Naive thymus-derived CD4-positive, alpha-beta T cell (primary cell): Measurements from ENCODE around the gene ADAMTS17. TPM values are rescaled to one million over a fixed set of nuclear protein-coding genes. Genes with fewer than 3 reads are reported as not detected.

Experiments
- ATAC-seq: fragments of 150-1000 bp; cut with Tn5 transposase; 2 replicates; pipeline ENCODE4 v1.10.0; 2021; ENCODE audit warnings: mild to moderate bottlenecking, moderate library complexity
- CTCF ChIA-PET: fragments of 350-600 bp; sonication (Branson Sonifier 250); formaldehyde crosslinking; loops from one replicate; lab custom pipeline; 2021; ENCODE audit warnings: antibody characterized with exemption; lab: Charles Lee
- POLR2A ChIA-PET: fragments of 350-600 bp; sonication (Branson Sonifier 250); formaldehyde crosslinking; loops from one replicate; lab custom pipeline; 2021; ENCODE audit warnings: antibody characterized with exemption, inconsistent platforms; lab: Charles Lee
- DNase-seq, 9 donors: peaks; one replicate each; pipeline versions ENCODE4 v3.0.0 to v3.0.0-alpha.2; 2020 to 2022; ENCODE audit warnings: mixed read lengths in 1 of 9
- H3K27ac ChIP-seq: one replicate; pipeline ENCODE4 v1.7.0; 2013; ENCODE audit warnings: mild to moderate bottlenecking, low read depth, low read length, moderate library complexity
- H3K27me3 ChIP-seq, 2 donors: one replicate each; pipeline ENCODE4 v1.7.0; 2013; ENCODE audit warnings: low read length in 2 of 2, mild to moderate bottlenecking in 2 of 2, moderate library complexity in 2 of 2; ENCODE audit not compliant: control insufficient read depth in 2 of 2, insufficient read depth in 2 of 2
- H3K36me3 ChIP-seq, 3 experiments: 1 replicate in 2 of 3; 2 replicates in 1 of 3; pipeline ENCODE4 v1.7.0; 2013; ENCODE audit warnings: low read length in 3 of 3, mild to moderate bottlenecking in 3 of 3, moderate library complexity in 1 of 3; ENCODE audit not compliant: insufficient read depth in 3 of 3, control insufficient read depth in 2 of 3
- H3K4me1 ChIP-seq, 2 donors: one replicate each; pipeline ENCODE4 v1.7.0; 2013; ENCODE audit warnings: low read length in 2 of 2, mild to moderate bottlenecking in 2 of 2, moderate library complexity in 1 of 2; ENCODE audit not compliant: control insufficient read depth in 2 of 2, insufficient read depth in 2 of 2
- H3K4me3 ChIP-seq: 2 replicates; pipeline ENCODE4 v1.7.0; 2013; ENCODE audit warnings: mild to moderate bottlenecking, low read length
- H3K9me3 ChIP-seq, 3 experiments: 1 replicate in 2 of 3; 2 replicates in 1 of 3; pipeline ENCODE4 v1.7.0; 2013; ENCODE audit warnings: low read length in 3 of 3; ENCODE audit not compliant: control insufficient read depth in 2 of 3
- H3K27ac Mint-ChIP-seq, 9 donors: one replicate each; pipeline ENCODE4 v1.8.0; 2020 to 2022; ENCODE audit warnings: mixed read lengths in 9 of 9, mild to moderate bottlenecking in 8 of 9, moderate library complexity in 5 of 9, inconsistent platforms in 2 of 9
- H3K27me3 Mint-ChIP-seq, 5 donors: one replicate each; pipeline ENCODE4 v1.8.0; 2021 to 2022; ENCODE audit warnings: mixed read lengths in 5 of 5, mild to moderate bottlenecking in 1 of 5
- H3K36me3 Mint-ChIP-seq, 5 donors: one replicate each; pipeline ENCODE4 v1.8.0; 2020 to 2022; ENCODE audit warnings: mixed read lengths in 5 of 5, mild to moderate bottlenecking in 3 of 5, inconsistent platforms in 1 of 5
- H3K4me1 Mint-ChIP-seq, 7 donors: one replicate each; pipeline ENCODE4 v1.8.0; 2020 to 2022; ENCODE audit warnings: mixed read lengths in 7 of 7, mild to moderate bottlenecking in 3 of 7, inconsistent platforms in 1 of 7
- H3K4me3 Mint-ChIP-seq, 10 donors: one replicate each; pipeline ENCODE4 v1.8.0; 2020 to 2022; ENCODE audit warnings: mild to moderate bottlenecking in 10 of 10, mixed read lengths in 10 of 10, moderate library complexity in 6 of 10, inconsistent platforms in 2 of 10
- H3K9me3 Mint-ChIP-seq, 11 donors: one replicate each; pipeline ENCODE4 v1.8.0; 2020 to 2022; ENCODE audit warnings: mixed read lengths in 11 of 11, mild to moderate bottlenecking in 4 of 11, inconsistent platforms in 1 of 11, moderate library complexity in 1 of 11
- intact Hi-C, 2 donors: fragments of 100-400 bp; cut with micrococcal nuclease; formaldehyde crosslinking; loops; one replicate each; pipeline ENCODE4 v1.15.1; 2023
- polyA plus RNA-seq, 2 donors: library from polyadenylated mRNA; unstranded; fragments of 300-500 nt; fragmentation: Illumina TruSeq; gene quantifications; one replicate each; pipeline ENCODE4 v1.2.3, GENCODE V29; 2021
- total RNA-seq, 6 experiments: library from RNA in 5 of 6; stranded (reverse) in 5 of 6; gene quantifications; 1 replicate in 5 of 6; 2 replicates in 1 of 6; pipeline ENCODE4 v1.2.3 and lab custom pipeline; 2021 to 2026

Gene ADAMTS17
- total and polyA plus RNA-seq, 7 experiments from 2014 or later, result 1.5 to 13.5 (median 3.2) TPM

- Mint-ChIP-seq H3K4me1 (peaks cover 7 to 22% (median 14%) of the 10 kb centered on the region in 7 donors), H3K9me3 (no peaks in the 10 kb centered on the region), H3K36me3 (no peaks in the 10 kb centered on the region), H3K4me3 (peak overlapping the region; percentile 89 to 97 (median 96)), H3K27me3 (peaks cover 0 to 29% (median 14%) of the 10 kb centered on the region in 5 donors), H3K27ac (peak overlapping the region; percentile 77 to 95 (median 90))
- Histone ChIP-seq H3K27me3 (peaks cover 0 to 4% of the 10 kb centered on the region in 2 donors), H3K4me1 (peaks cover 0 to 12% of the 10 kb centered on the region in 2 donors), H3K36me3 (peaks cover 0 to 4% (median 0%) of the 10 kb centered on the region in 3 experiments), H3K27ac (peak overlapping the region; percentile 79), H3K9me3 (no peaks in the 10 kb centered on the region), H3K4me3 (peak overlapping the region; percentile 98)
- ATAC-seq (peak; percentile 98), DNase-seq (peak; percentile 74 to 90 (median 82))
- ChIA-PET CTCF (interaction anchor here (0.6 to 7.2 kb wide), 29 partner anchors 8 to 1090 kb away, joined by 3 to 135 read pairs (median 4); partner anchors contain the start of genes ADAMTS17, ASB7 and LINS1), POLR2A (interaction anchor here (0.6 to 3.8 kb wide), 12 partner anchors 9 to 421 kb away, joined by 3 to 16 read pairs (median 4); partner anchors contain the start of genes ASB7 and LINS1)
- intact Hi-C loops, result loop anchor here (1.0 to 10.0 kb wide), 10 partner anchors 8 to 945 kb away; partner anchors contain the start of genes ASB7 (in 1 of the 2), LINS1 (in 1 of the 2) and SNRPA1 (in 1 of the 2)
Observed at GRCh38 chr15:100349696-100350433, 8.1 kb upstream of the ADAMTS17 start.

GRCh38 chr15:100349321-100349695 is 7.5 kb upstream of the ADAMTS17 start:
- ChIA-PET POLR2A (interaction anchor here (0.6 to 3.8 kb wide), 7 partner anchors 19 to 253 kb away, joined by 3 to 16 read pairs (median 4); partner anchors contain the start of genes ASB7 and LINS1), CTCF (interaction anchor here (0.9 to 7.2 kb wide), 17 partner anchors 11 to 1089 kb away, joined by 3 to 135 read pairs (median 6); partner anchors contain the start of genes ASB7 and LINS1)
- H3K9me3 Mint-ChIP-seq, result no peaks in the 10 kb centered on the region
- H3K9me3 ChIP-seq, result no peaks in the 10 kb centered on the region
- H3K36me3 ChIP-seq, result peaks cover 0 to 4% (median 0%) of the 10 kb centered on the region in 3 experiments
- no peak for DNase-seq
- peak overlapping the region in 5 of 9 donors; percentile 86 to 95 (median 92) for H3K27ac Mint-ChIP-seq
- peaks cover 7 to 22% (median 14%) of the 10 kb centered on the region in 7 donors for H3K4me1 Mint-ChIP-seq
- intact Hi-C loops, result loop anchor here in 1 of 2 donors (1.0 to 10.0 kb wide), 2 partner anchors 658 to 945 kb away; partner anchors contain the start of gene SNRPA1
- no peak overlapping the region for H3K27ac ChIP-seq
- H3K4me3 ChIP-seq, result peak overlapping the region; percentile 98
- peaks cover 0 to 29% (median 12%) of the 10 kb centered on the region in 5 donors for H3K27me3 Mint-ChIP-seq
- peaks cover 0 to 4% of the 10 kb centered on the region in 2 donors for H3K27me3 ChIP-seq
- peaks cover 0 to 12% of the 10 kb centered on the region in 2 donors for H3K4me1 ChIP-seq
- peak overlapping the region in 9 of 10 donors; percentile 90 to 97 (median 96) for H3K4me3 Mint-ChIP-seq
- H3K36me3 Mint-ChIP-seq, result no peaks in the 10 kb centered on the region
- ATAC-seq, result no peak

GRCh38 chr15:100348578-100348977 is 6.8 kb upstream of the ADAMTS17 start:
- no peak overlapping the region for H3K27ac Mint-ChIP-seq
- Histone ChIP-seq H3K4me3 (no peak overlapping the region), H3K4me1 (peaks cover 0 to 12% of the 10 kb centered on the region in 2 donors), H3K27ac (no peak overlapping the region), H3K9me3 (no peaks in the 10 kb centered on the region), H3K36me3 (peaks cover 0 to 4% (median 0%) of the 10 kb centered on the region in 3 experiments), H3K27me3 (peaks cover 0 to 4% of the 10 kb centered on the region in 2 donors)
- POLR2A ChIA-PET, result interaction anchor here (1.2 to 3.8 kb wide), 3 partner anchors 18 to 254 kb away, joined by 4 to 16 read pairs (median 11); partner anchors contain the start of genes ASB7 and LINS1
- H3K27me3 Mint-ChIP-seq, result peaks cover 0 to 30% (median 8%) of the 10 kb centered on the region in 5 donors
- ATAC-seq, result no peak
- peaks cover 7 to 22% (median 14%) of the 10 kb centered on the region in 7 donors for H3K4me1 Mint-ChIP-seq
- intact Hi-C loops, result loop anchor here in 1 of 2 donors (10.0 kb wide), 1 partner anchor 946 kb away; the partner anchor contains the start of gene SNRPA1
- no peaks in the 10 kb centered on the region for H3K9me3 Mint-ChIP-seq
- peak overlapping the region in 8 of 10 donors; percentile 35 to 97 (median 81) for H3K4me3 Mint-ChIP-seq
- no peak for DNase-seq
- no peaks in the 10 kb centered on the region for H3K36me3 Mint-ChIP-seq
- CTCF ChIA-PET, result interaction anchor here (1.2 to 7.2 kb wide), 4 partner anchors 10 to 420 kb away, joined by 3 to 135 read pairs (median 28); no protein-coding TSS in a partner anchor

GRCh38 chr15:100346866-100347512 is 5.2 kb upstream of the ADAMTS17 start:
- H3K9me3 Mint-ChIP-seq, result no peaks in the 10 kb centered on the region
- H3K36me3 Mint-ChIP-seq, result no peaks in the 10 kb centered on the region
- peak overlapping the region in 1 of 10 donors; percentile 25 for H3K4me3 Mint-ChIP-seq
- Histone ChIP-seq H3K4me3 (no peak overlapping the region), H3K27me3 (peaks cover 0 to 4% of the 10 kb centered on the region in 2 donors), H3K9me3 (no peaks in the 10 kb centered on the region), H3K36me3 (peaks cover 0 to 4% (median 0%) of the 10 kb centered on the region in 3 experiments), H3K27ac (no peak overlapping the region), H3K4me1 (peaks cover 6 to 12% of the 10 kb centered on the region in 2 donors)
- peaks cover 7 to 22% (median 18%) of the 10 kb centered on the region in 7 donors for H3K4me1 Mint-ChIP-seq
- CTCF ChIA-PET, result interaction anchor here (7.2 kb wide), 1 partner anchor 225 kb away, joined by 135 read pairs; no protein-coding TSS in a partner anchor
- peak overlapping the region in 1 of 9 donors; percentile 21 for H3K27ac Mint-ChIP-seq
- peaks cover 0 to 36% (median 4%) of the 10 kb centered on the region in 5 donors for H3K27me3 Mint-ChIP-seq
- POLR2A ChIA-PET, result interaction anchor here (0.7 to 3.8 kb wide), 4 partner anchors 9 to 259 kb away, joined by 3 to 16 read pairs (median 4); no protein-coding TSS in a partner anchor
- ATAC-seq (no peak), DNase-seq (no peak)
- intact Hi-C loops, result loop anchor here in 1 of 2 donors (10.0 kb wide), 1 partner anchor 948 kb away; the partner anchor contains the start of gene SNRPA1

GRCh38 chr15:100345438-100345837 is 3.7 kb upstream of the ADAMTS17 start:
- H3K27me3 ChIP-seq, result no peaks in the 10 kb centered on the region
- Mint-ChIP-seq H3K27ac (peak overlapping the region in 1 of 9 donors; percentile 67), H3K4me3 (no peak overlapping the region), H3K36me3 (no peaks in the 10 kb centered on the region), H3K4me1 (peaks cover 5 to 22% (median 13%) of the 10 kb centered on the region in 7 donors), H3K9me3 (no peaks in the 10 kb centered on the region), H3K27me3 (peaks cover 0 to 33% (median 0%) of the 10 kb centered on the region in 5 donors)
- ChIA-PET POLR2A (interaction anchor here (0.8 to 1.4 kb wide), 2 partner anchors 227 to 260 kb away, joined by 3 to 4 read pairs; no protein-coding TSS in a partner anchor), CTCF (interaction anchor here (7.2 kb wide), 1 partner anchor 227 kb away, joined by 135 read pairs; no protein-coding TSS in a partner anchor)
- ATAC-seq (no peak), DNase-seq (no peak)
- H3K27ac ChIP-seq, result no peak overlapping the region
- peaks cover 0 to 4% (median 0%) of the 10 kb centered on the region in 3 experiments for H3K36me3 ChIP-seq
- H3K9me3 ChIP-seq, result no peaks in the 10 kb centered on the region
- no peak overlapping the region for H3K4me3 ChIP-seq
- intact Hi-C loops, result loop anchor here in 1 of 2 donors (10.0 kb wide), 1 partner anchor 949 kb away; the partner anchor contains the start of gene SNRPA1
- H3K4me1 ChIP-seq, result peaks cover 6 to 11% of the 10 kb centered on the region in 2 donors
